ENCODE results near the gene PREX1. TPM values are rescaled to one million over a fixed set of nuclear protein-coding genes. Genes with fewer than 3 reads are reported as not detected.

Gene PREX1
- total and polyA plus RNA-seq, 2 donors (not counting 1 experiment from before 2014, with no cell fraction given), result 1.0 to 3.1 TPM

DNA sequence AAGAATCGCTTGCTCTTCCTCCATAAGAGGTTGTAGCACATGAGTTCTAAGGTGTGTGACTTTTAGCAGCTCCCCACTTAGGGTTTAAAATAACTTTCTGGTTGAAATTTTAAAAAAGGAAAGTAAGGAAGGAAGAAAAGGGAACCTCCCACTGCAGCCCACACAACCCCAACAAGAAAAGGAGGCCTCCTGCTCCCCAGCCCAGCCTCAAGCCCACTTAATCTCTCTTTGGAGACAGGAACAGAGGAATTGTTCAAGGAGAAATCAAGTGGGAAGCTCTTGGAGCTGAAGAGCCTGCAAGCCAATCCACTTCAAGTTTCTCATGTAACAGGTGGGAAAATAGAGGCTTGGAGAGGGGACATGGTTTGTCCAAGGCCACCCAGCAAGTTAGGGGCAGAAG is 39.1 kb upstream of the PREX1 start:
- Histone ChIP-seq H3K4me1 (ENCODE audit: control insufficient read depth, extremely low read depth, insufficient read depth, low read length) (no peaks in the 10 kb centered on the region), H3K4me3 (replicated peaks in 1 of 4; ENCODE audit: control extremely low read depth in 1 of 4, insufficient read depth in 1 of 4, low read depth in 3 of 4, low read length in 4 of 4) (no peak overlapping the region), H3K79me2 (ENCODE audit: control insufficient read depth, insufficient read depth, low read length) (no peaks in the 10 kb centered on the region), H4K20me1 (ENCODE audit: control insufficient read depth, extremely low read depth, insufficient read depth, low read length) (no peaks in the 10 kb centered on the region), H3K9me3 (ENCODE audit: control insufficient read depth, insufficient read depth, low read depth, low read length) (no peaks in the 10 kb centered on the region), H3K27me3 (ENCODE audit: control insufficient read depth, insufficient read depth, low read length) (peaks cover 11% of the 10 kb centered on the region), H2AFZ (ENCODE audit: low read length) (no peak overlapping the region), H3K27ac (ENCODE audit: insufficient read depth, low read length) (no peak overlapping the region), H3K4me2 (ENCODE audit: extremely low read depth, insufficient read depth, low read length) (no peak overlapping the region), H3K9ac (ENCODE audit: insufficient read depth, low read length) (no peak overlapping the region), H3K36me3 (ENCODE audit: control insufficient read depth, insufficient read depth, low read length) (no peaks in the 10 kb centered on the region)
- no peak for DNase-seq (ENCODE audit: low read depth in 2 of 2)
- no peak for TF ChIP-seq EZH2 (IDR thresholded peaks at IDR 0.05; ENCODE audit: low read length, missing control alignments)
- TF ChIP-seq, protein P1, sequence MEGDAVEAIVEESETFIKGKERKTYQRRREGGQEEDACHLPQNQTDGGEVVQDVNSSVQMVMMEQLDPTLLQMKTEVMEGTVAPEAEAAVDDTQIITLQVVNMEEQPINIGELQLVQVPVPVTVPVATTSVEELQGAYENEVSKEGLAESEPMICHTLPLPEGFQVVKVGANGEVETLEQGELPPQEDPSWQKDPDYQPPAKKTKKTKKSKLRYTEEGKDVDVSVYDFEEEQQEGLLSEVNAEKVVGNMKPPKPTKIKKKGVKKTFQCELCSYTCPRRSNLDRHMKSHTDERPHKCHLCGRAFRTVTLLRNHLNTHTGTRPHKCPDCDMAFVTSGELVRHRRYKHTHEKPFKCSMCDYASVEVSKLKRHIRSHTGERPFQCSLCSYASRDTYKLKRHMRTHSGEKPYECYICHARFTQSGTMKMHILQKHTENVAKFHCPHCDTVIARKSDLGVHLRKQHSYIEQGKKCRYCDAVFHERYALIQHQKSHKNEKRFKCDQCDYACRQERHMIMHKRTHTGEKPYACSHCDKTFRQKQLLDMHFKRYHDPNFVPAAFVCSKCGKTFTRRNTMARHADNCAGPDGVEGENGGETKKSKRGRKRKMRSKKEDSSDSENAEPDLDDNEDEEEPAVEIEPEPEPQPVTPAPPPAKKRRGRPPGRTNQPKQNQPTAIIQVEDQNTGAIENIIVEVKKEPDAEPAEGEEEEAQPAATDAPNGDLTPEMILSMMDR (conservative IDR thresholded peaks at IDR 0.05 in 1 of 2, IDR thresholded peaks at IDR 0.05 in 1 of 2; ENCODE audit: low read depth in 1 of 2, low read length in 2 of 2), result no peak

DNA sequence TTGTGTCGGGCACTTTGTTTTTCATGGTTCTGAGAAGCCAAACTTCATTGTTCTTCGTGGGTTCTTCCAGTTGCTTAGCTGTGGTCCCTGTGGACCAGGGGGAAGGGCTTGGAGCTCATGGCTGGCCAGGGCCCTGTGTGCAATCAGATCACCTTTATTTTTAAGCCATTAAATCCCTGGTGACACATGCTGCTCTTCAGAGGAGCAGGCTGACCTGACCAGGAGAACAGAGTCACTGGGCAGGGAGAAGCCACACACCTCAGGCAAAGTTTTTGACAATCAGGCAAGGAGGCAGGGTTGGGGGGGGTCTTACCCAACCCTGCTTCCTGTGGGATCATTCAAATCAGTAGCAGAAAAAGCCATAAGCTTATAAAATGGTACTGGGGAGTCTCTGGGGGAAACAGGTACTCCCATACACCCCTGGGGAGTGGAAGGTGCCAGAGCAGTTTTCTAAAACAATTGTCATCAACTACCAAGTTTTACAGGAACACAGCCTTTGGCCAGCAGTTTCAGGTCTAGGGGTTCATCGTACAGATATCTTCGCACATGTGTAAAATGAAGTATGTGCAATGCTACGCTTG is 37.0 kb upstream of the PREX1 start:
- no peaks in the 10 kb centered on the region for H4K20me1 ChIP-seq (ENCODE audit: control insufficient read depth, extremely low read depth, insufficient read depth, low read length)
- peaks cover 13% of the 10 kb centered on the region for H3K27me3 ChIP-seq (ENCODE audit: control insufficient read depth, insufficient read depth, low read length)
- H3K4me3 ChIP-seq (replicated peaks in 1 of 4; ENCODE audit: control extremely low read depth in 1 of 4, insufficient read depth in 1 of 4, low read depth in 3 of 4, low read length in 4 of 4), result no peak overlapping the region
- H3K79me2 ChIP-seq (ENCODE audit: control insufficient read depth, insufficient read depth, low read length), result no peaks in the 10 kb centered on the region
- TF ChIP-seq, protein P1 (conservative IDR thresholded peaks at IDR 0.05 in 1 of 2, IDR thresholded peaks at IDR 0.05 in 1 of 2; ENCODE audit: low read depth in 1 of 2, low read length in 2 of 2), result no peak
- no peak for TF ChIP-seq EZH2 (IDR thresholded peaks at IDR 0.05; ENCODE audit: low read length, missing control alignments)
- no peak for DNase-seq (ENCODE audit: low read depth in 2 of 2)
- H3K9me3 ChIP-seq (ENCODE audit: control insufficient read depth, insufficient read depth, low read depth, low read length), result no peaks in the 10 kb centered on the region
- H3K36me3 ChIP-seq (ENCODE audit: control insufficient read depth, insufficient read depth, low read length), result no peaks in the 10 kb centered on the region
- H3K9ac ChIP-seq (ENCODE audit: insufficient read depth, low read length), result no peak overlapping the region
- H3K4me1 ChIP-seq (ENCODE audit: control insufficient read depth, extremely low read depth, insufficient read depth, low read length), result no peaks in the 10 kb centered on the region
- no peak overlapping the region for H3K4me2 ChIP-seq (ENCODE audit: extremely low read depth, insufficient read depth, low read length)
- no peak overlapping the region for H3K27ac ChIP-seq (ENCODE audit: insufficient read depth, low read length)
- no peak overlapping the region for H2AFZ ChIP-seq (ENCODE audit: low read length)

DNA sequence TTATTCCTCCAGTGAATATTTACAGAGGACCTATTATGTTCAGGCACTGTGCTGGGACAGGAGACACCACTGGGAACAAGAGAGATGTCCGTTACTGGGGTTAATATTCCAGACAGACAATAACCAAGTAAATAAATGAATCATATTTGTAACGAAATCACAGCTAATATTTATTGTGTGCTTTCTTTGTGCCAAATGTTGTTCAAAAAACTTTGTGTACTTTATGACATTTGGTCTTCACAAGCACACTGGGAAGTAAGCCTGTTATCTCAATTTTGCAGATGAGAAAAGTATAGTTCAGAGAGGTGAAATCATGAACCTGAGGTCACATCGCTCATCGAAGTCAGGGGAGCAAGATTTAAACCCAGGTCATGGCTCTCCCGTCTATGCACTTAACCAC is 36.5 kb upstream of the PREX1 start:
- Histone ChIP-seq H3K27ac (ENCODE audit: insufficient read depth, low read length) (no peak overlapping the region), H3K79me2 (ENCODE audit: control insufficient read depth, insufficient read depth, low read length) (no peaks in the 10 kb centered on the region), H3K4me2 (ENCODE audit: extremely low read depth, insufficient read depth, low read length) (no peak overlapping the region), H2AFZ (ENCODE audit: low read length) (no peak overlapping the region), H3K4me3 (replicated peaks in 1 of 4; ENCODE audit: control extremely low read depth in 1 of 4, insufficient read depth in 1 of 4, low read depth in 3 of 4, low read length in 4 of 4) (no peak overlapping the region), H3K4me1 (ENCODE audit: control insufficient read depth, extremely low read depth, insufficient read depth, low read length) (no peaks in the 10 kb centered on the region), H4K20me1 (ENCODE audit: control insufficient read depth, extremely low read depth, insufficient read depth, low read length) (no peaks in the 10 kb centered on the region), H3K36me3 (ENCODE audit: control insufficient read depth, insufficient read depth, low read length) (no peaks in the 10 kb centered on the region), H3K9me3 (ENCODE audit: control insufficient read depth, insufficient read depth, low read depth, low read length) (no peaks in the 10 kb centered on the region), H3K27me3 (ENCODE audit: control insufficient read depth, insufficient read depth, low read length) (peaks cover 13% of the 10 kb centered on the region), H3K9ac (ENCODE audit: insufficient read depth, low read length) (no peak overlapping the region)
- no peak for TF ChIP-seq EZH2 (IDR thresholded peaks at IDR 0.05; ENCODE audit: low read length, missing control alignments)
- TF ChIP-seq, protein P1 (conservative IDR thresholded peaks at IDR 0.05 in 1 of 2, IDR thresholded peaks at IDR 0.05 in 1 of 2; ENCODE audit: low read depth in 1 of 2, low read length in 2 of 2), result no peak
- no peak for DNase-seq (ENCODE audit: low read depth in 2 of 2)

All from fibroblast of lung (primary cell).